Measurements from ENCODE around the gene MRPL4.
"Not testable (repeated sequence)": the region's sequence is repeated elsewhere in the genome, so short reads cannot be mapped to it uniquely, and the experiment has no call there.

The MRPL4 gene

GRCh38 chr19:10238172-10238783 lies 13.7 kb upstream of the MRPL4 start:
- Mint-ChIP-seq H3K4me1 (peaks cover 29% of the 10 kb centered on the region), H3K27me3 (no peaks in the 10 kb centered on the region), H3K4me3 (no peak overlapping the region), H3K36me3 (ENCODE audit: low read depth) (no peaks in the 10 kb centered on the region), H3K9me3 (no peaks in the 10 kb centered on the region), H3K27ac (no peak overlapping the region)
- DNase-seq: no peak
- ATAC-seq: no peak

- H3K27me3 Mint-ChIP-seq; H3K36me3 Mint-ChIP-seq (ENCODE audit: low read depth); H3K27ac Mint-ChIP-seq; H3K4me3 Mint-ChIP-seq; H3K9me3 Mint-ChIP-seq; DNase-seq; ATAC-seq: not testable (repeated sequence)
- peaks cover 12% of the 10 kb centered on the region for H3K4me1 Mint-ChIP-seq
Measured at GRCh38 chr19:10241826-10242449, 10.1 kb upstream of the MRPL4 start.

GRCh38 chr19:10243606-10244005 lies 8.4 kb upstream of the MRPL4 start:
- ATAC-seq (no peak), DNase-seq (no peak)
- no peaks in the 10 kb centered on the region for H3K36me3 Mint-ChIP-seq (ENCODE audit: low read depth)
- H3K4me1 Mint-ChIP-seq: peaks cover 10% of the 10 kb centered on the region
- H3K27ac Mint-ChIP-seq: no peak overlapping the region
- H3K27me3 Mint-ChIP-seq: no peaks in the 10 kb centered on the region
- H3K4me3 Mint-ChIP-seq: no peak overlapping the region
- no peaks in the 10 kb centered on the region for H3K9me3 Mint-ChIP-seq

- DNase-seq: no peak
- no peaks in the 10 kb centered on the region for H3K9me3 Mint-ChIP-seq
- peaks cover 3% of the 10 kb centered on the region for H3K4me1 Mint-ChIP-seq
- H3K36me3 Mint-ChIP-seq (ENCODE audit: low read depth): no peaks in the 10 kb centered on the region
- no peak overlapping the region for H3K27ac Mint-ChIP-seq
- no peak overlapping the region for H3K4me3 Mint-ChIP-seq
- H3K27me3 Mint-ChIP-seq: no peaks in the 10 kb centered on the region
- ATAC-seq: no peak
Measured at GRCh38 chr19:10245189-10245939, 6.7 kb upstream of the MRPL4 start.

- no peak for ATAC-seq
- H3K36me3 Mint-ChIP-seq (ENCODE audit: low read depth): no peaks in the 10 kb centered on the region
- H3K4me3 Mint-ChIP-seq: no peak overlapping the region
- peaks cover 6% of the 10 kb centered on the region for H3K4me1 Mint-ChIP-seq
- H3K27me3 Mint-ChIP-seq: no peaks in the 10 kb centered on the region
- no peak for DNase-seq
- no peak overlapping the region for H3K27ac Mint-ChIP-seq
- no peaks in the 10 kb centered on the region for H3K9me3 Mint-ChIP-seq
Measured at GRCh38 chr19:10246511-10246910, 5.5 kb upstream of the MRPL4 start.

GRCh38 chr19:10252707-10253106 lies 693 bp downstream of the MRPL4 start:
- Mint-ChIP-seq H3K36me3 (ENCODE audit: low read depth) (peaks cover 43% of the 10 kb centered on the region), H3K9me3 (no peaks in the 10 kb centered on the region), H3K27ac (peak overlapping the region; percentile 97), H3K4me1 (peaks cover 32% of the 10 kb centered on the region), H3K27me3 (no peaks in the 10 kb centered on the region), H3K4me3 (peak overlapping the region; percentile 97)
- DNase-seq (no peak), ATAC-seq (no peak)

- ATAC-seq (no peak), DNase-seq (no peak)
- H3K36me3 Mint-ChIP-seq (ENCODE audit: low read depth): peaks cover 54% of the 10 kb centered on the region
- H3K4me3 Mint-ChIP-seq: peak overlapping the region; percentile 43
- H3K4me1 Mint-ChIP-seq: peaks cover 40% of the 10 kb centered on the region
- H3K27ac Mint-ChIP-seq: peak overlapping the region; percentile 62
- no peaks in the 10 kb centered on the region for H3K9me3 Mint-ChIP-seq
- H3K27me3 Mint-ChIP-seq: no peaks in the 10 kb centered on the region
Measured at GRCh38 chr19:10254244-10254643, 2.2 kb downstream of the MRPL4 start.

- ATAC-seq: no peak
- Mint-ChIP-seq H3K27me3 (no peaks in the 10 kb centered on the region), H3K4me3 (no peak overlapping the region), H3K4me1 (peaks cover 47% of the 10 kb centered on the region), H3K9me3 (no peaks in the 10 kb centered on the region), H3K27ac (peak overlapping the region; percentile 31), H3K36me3 (ENCODE audit: low read depth) (peaks cover 54% of the 10 kb centered on the region)
- DNase-seq: no peak
Measured at GRCh38 chr19:10255358-10255757, 3.3 kb downstream of the MRPL4 start.

GRCh38 chr19:10256551-10256950 lies 4.5 kb downstream of the MRPL4 start:
- H3K4me1 Mint-ChIP-seq: peaks cover 53% of the 10 kb centered on the region
- no peak overlapping the region for H3K27ac Mint-ChIP-seq
- no peak overlapping the region for H3K4me3 Mint-ChIP-seq
- DNase-seq (no peak), ATAC-seq (no peak)
- no peaks in the 10 kb centered on the region for H3K9me3 Mint-ChIP-seq
- H3K27me3 Mint-ChIP-seq: no peaks in the 10 kb centered on the region
- H3K36me3 Mint-ChIP-seq (ENCODE audit: low read depth): peaks cover 54% of the 10 kb centered on the region

GRCh38 chr19:10256970-10257615 lies 5.1 kb downstream of the MRPL4 start:
- DNase-seq: no peak
- Mint-ChIP-seq H3K4me1 (peaks cover 52% of the 10 kb centered on the region), H3K36me3 (ENCODE audit: low read depth) (peaks cover 52% of the 10 kb centered on the region), H3K9me3 (no peaks in the 10 kb centered on the region), H3K4me3 (no peak overlapping the region), H3K27ac (peak overlapping the region; percentile 35), H3K27me3 (no peaks in the 10 kb centered on the region)
- ATAC-seq: no peak

GRCh38 chr19:10258080-10258710 lies 6.2 kb downstream of the MRPL4 start:
- Mint-ChIP-seq H3K9me3 (no peaks in the 10 kb centered on the region), H3K27me3 (no peaks in the 10 kb centered on the region), H3K4me1 (peaks cover 47% of the 10 kb centered on the region), H3K4me3 (no peak overlapping the region), H3K36me3 (ENCODE audit: low read depth) (peaks cover 44% of the 10 kb centered on the region), H3K27ac (no peak overlapping the region)
- ATAC-seq (no peak), DNase-seq (no peak)

GRCh38 chr19:10259162-10259905 lies 7.3 kb downstream of the MRPL4 start:
- Mint-ChIP-seq H3K9me3 (no peaks in the 10 kb centered on the region), H3K4me1 (peaks cover 38% of the 10 kb centered on the region), H3K27ac (peak overlapping the region; percentile 86), H3K36me3 (ENCODE audit: low read depth) (peaks cover 37% of the 10 kb centered on the region), H3K27me3 (no peaks in the 10 kb centered on the region), H3K4me3 (peak overlapping the region; percentile 14)
- DNase-seq: peak; percentile 94
- peak; percentile 70 for ATAC-seq

- ATAC-seq (peak; percentile 77), DNase-seq (peak; percentile 69)
- peak overlapping the region; percentile 86 for H3K27ac Mint-ChIP-seq
- H3K4me3 Mint-ChIP-seq: peak overlapping the region; percentile 3
- H3K27me3 Mint-ChIP-seq: no peaks in the 10 kb centered on the region
- H3K9me3 Mint-ChIP-seq: no peaks in the 10 kb centered on the region
- peaks cover 29% of the 10 kb centered on the region for H3K36me3 Mint-ChIP-seq (ENCODE audit: low read depth)
- peaks cover 36% of the 10 kb centered on the region for H3K4me1 Mint-ChIP-seq
Measured at GRCh38 chr19:10260141-10260584, 8.1 kb downstream of the MRPL4 start.

GRCh38 chr19:10262771-10263170 lies 10.8 kb downstream of the MRPL4 start:
- Mint-ChIP-seq H3K4me1 (peaks cover 29% of the 10 kb centered on the region), H3K4me3 (no peak overlapping the region), H3K9me3 (no peaks in the 10 kb centered on the region), H3K27ac (no peak overlapping the region), H3K27me3 (no peaks in the 10 kb centered on the region), H3K36me3 (ENCODE audit: low read depth) (peaks cover 11% of the 10 kb centered on the region)
- no peak for DNase-seq
- ATAC-seq: no peak
